Endodermal cell (in vitro differentiated cells): ENCODE results near the gene PTPRN2. TPM values are rescaled to one million over a fixed set of nuclear protein-coding genes. Genes with fewer than 3 reads are reported as not detected.

Source experiments
- DNase-seq: peaks from one replicate; pipeline ENCODE4 v3.0.0-alpha.2; 2017
- H3K27ac ChIP-seq: 2 replicates; pipeline ENCODE4 v1.5.1; 2013; ENCODE audit warnings: mild to moderate bottlenecking, low read depth, low read length, moderate library complexity
- H3K27me3 ChIP-seq: 2 replicates; pipeline ENCODE4 v1.6.1; 2013; ENCODE audit warnings: mild to moderate bottlenecking, low read length, moderate library complexity; ENCODE audit not compliant: insufficient read depth, control insufficient read depth, poor library complexity, severe bottlenecking
- H3K36me3 ChIP-seq: 2 replicates; pipeline ENCODE4 v1.7.0; 2013; ENCODE audit warnings: mild to moderate bottlenecking, low read length, moderate library complexity; ENCODE audit not compliant: control insufficient read depth, insufficient read depth
- H3K4me1 ChIP-seq: one replicate; pipeline ENCODE4 v1.7.0; 2013; ENCODE audit warnings: low read length; ENCODE audit not compliant: control insufficient read depth, insufficient read depth
- H3K4me3 ChIP-seq: 2 replicates; pipeline ENCODE4 v1.5.1; 2013; ENCODE audit warnings: mild to moderate bottlenecking, low read length, moderate library complexity
- H3K9ac ChIP-seq: 2 replicates; pipeline ENCODE4 v1.6.1; 2013; ENCODE audit warnings: mild to moderate bottlenecking, low read length, moderate library complexity; ENCODE audit not compliant: poor library complexity, severe bottlenecking; ENCODE audit errors: extremely low read depth
- H3K9me3 ChIP-seq: 2 replicates; pipeline ENCODE4 v1.6.1; 2013; ENCODE audit warnings: mild to moderate bottlenecking, low read length, moderate library complexity; ENCODE audit not compliant: control insufficient read depth
- H3K27ac Mint-ChIP-seq: 2 replicates; pipeline ENCODE4 v1.8.0; 2020; ENCODE audit warnings: mixed read lengths
- H3K27me3 Mint-ChIP-seq: 2 replicates; pipeline ENCODE4 v1.8.0; 2021; ENCODE audit warnings: mild to moderate bottlenecking, mixed read lengths; ENCODE audit not compliant: insufficient read depth
- H3K36me3 Mint-ChIP-seq: 2 replicates; pipeline ENCODE4 v1.8.0; 2020; ENCODE audit warnings: low read depth, mixed read lengths
- H3K4me1 Mint-ChIP-seq: 2 replicates; pipeline ENCODE4 v1.8.0; 2020; ENCODE audit warnings: mixed read lengths
- H3K4me3 Mint-ChIP-seq: 2 replicates; pipeline ENCODE4 v1.8.0; 2020; ENCODE audit warnings: mild to moderate bottlenecking, moderate library complexity, mixed read lengths
- H3K9me3 Mint-ChIP-seq: 2 replicates; pipeline ENCODE4 v1.8.0; 2020; ENCODE audit warnings: mild to moderate bottlenecking, mixed read lengths
- WGBS, 2 experiments: methylation state at CpG; one replicate each; pipeline versions ENCODE4 v1.1.5 to v1.1.7; 2013; ENCODE audit warnings: missing lambda C conversion rate in 2 of 2, mixed read lengths in 1 of 2; ENCODE audit not compliant: insufficient coverage in 1 of 2, insufficient read length in 1 of 2; 5-methylcytosine and 5-hydroxymethylcytosine counted together
- total RNA-seq, 2 donors: library from RNA; stranded (reverse); fragmentation: NEBNext Ultra II Directional in 1 of 2; extraction: Animal tissue kit (Norgen Biotek cat#: 25700) in 1 of 2; gene quantifications; 2 replicates in 1 of 2; 3 replicates in 1 of 2; pipeline ENCODE4 v1.2.1, GENCODE V29; 2021
- TF ChIP-seq, protein P1 (sequence below): fragments of 200-600 bp; sonication (generic); conservative IDR thresholded peaks from 2 replicates; pipeline ENCODE4 v1.5.0; 2021; ENCODE audit warnings: antibody characterized with exemption, mild to moderate bottlenecking

The PTPRN2 gene
- total RNA-seq, 2 donors from 2014 or later: 0.69 to 1.2 TPM

DNA sequence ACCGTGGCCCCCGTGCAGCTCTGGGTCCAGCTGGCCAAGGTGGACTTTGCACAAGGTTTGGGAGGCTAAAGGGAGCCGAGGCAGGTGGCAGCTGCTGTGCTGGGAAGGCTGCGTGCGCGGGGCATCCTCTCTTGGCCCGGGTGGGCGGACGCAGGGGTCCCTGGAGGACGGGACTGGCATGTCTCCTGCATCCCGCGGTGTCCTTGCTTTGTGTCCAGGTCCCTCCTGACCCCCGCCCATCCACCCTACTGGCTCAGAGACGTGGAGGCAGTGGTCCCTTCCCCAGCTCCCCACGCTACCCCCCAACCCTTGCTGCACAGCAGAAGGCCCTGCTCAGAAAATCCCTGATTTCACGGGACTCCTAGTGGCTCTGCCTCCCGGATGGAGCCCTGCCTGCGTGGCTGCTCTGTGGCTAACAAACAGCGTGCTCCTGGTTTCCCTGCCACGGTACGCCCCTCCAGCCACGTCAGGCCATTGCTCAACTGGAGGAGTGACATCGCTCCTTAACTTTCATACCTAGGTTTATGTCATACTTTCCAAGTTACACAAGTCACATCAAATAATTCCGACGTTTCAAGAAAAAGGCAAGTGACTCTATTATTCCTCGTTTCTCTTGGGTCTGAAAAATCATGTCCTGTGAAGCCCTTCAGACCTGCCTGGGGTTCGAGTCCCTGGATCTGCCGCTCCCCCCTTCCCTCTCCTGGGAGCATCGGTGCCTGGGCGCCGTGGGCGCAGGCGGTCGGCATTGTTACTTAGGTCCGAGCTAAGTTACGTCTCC, 829.0 kb downstream of the PTPRN2 start:
- H3K4me3 ChIP-seq: no peak overlapping the region
- WGBS, 2 experiments: 84 to 92% methylated on average over 21 to 36 of the region's 36 CpGs
- no peaks in the 10 kb centered on the region for H3K27me3 ChIP-seq
- no peaks in the 10 kb centered on the region for H3K4me1 ChIP-seq
- no peak overlapping the region for H3K4me3 Mint-ChIP-seq
- H3K27ac Mint-ChIP-seq: no peak overlapping the region
- peaks cover 7% of the 10 kb centered on the region for H3K9me3 Mint-ChIP-seq
- H3K9ac ChIP-seq: no peak overlapping the region
- H3K36me3 Mint-ChIP-seq: no peaks in the 10 kb centered on the region
- DNase-seq: no peak
- H3K4me1 Mint-ChIP-seq: no peaks in the 10 kb centered on the region
- H3K27me3 Mint-ChIP-seq: no peaks in the 10 kb centered on the region
- TF ChIP-seq, protein P1, sequence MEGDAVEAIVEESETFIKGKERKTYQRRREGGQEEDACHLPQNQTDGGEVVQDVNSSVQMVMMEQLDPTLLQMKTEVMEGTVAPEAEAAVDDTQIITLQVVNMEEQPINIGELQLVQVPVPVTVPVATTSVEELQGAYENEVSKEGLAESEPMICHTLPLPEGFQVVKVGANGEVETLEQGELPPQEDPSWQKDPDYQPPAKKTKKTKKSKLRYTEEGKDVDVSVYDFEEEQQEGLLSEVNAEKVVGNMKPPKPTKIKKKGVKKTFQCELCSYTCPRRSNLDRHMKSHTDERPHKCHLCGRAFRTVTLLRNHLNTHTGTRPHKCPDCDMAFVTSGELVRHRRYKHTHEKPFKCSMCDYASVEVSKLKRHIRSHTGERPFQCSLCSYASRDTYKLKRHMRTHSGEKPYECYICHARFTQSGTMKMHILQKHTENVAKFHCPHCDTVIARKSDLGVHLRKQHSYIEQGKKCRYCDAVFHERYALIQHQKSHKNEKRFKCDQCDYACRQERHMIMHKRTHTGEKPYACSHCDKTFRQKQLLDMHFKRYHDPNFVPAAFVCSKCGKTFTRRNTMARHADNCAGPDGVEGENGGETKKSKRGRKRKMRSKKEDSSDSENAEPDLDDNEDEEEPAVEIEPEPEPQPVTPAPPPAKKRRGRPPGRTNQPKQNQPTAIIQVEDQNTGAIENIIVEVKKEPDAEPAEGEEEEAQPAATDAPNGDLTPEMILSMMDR: no peak
- no peak overlapping the region for H3K27ac ChIP-seq
- no peaks in the 10 kb centered on the region for H3K36me3 ChIP-seq
- peaks cover 36% of the 10 kb centered on the region for H3K9me3 ChIP-seq

DNA sequence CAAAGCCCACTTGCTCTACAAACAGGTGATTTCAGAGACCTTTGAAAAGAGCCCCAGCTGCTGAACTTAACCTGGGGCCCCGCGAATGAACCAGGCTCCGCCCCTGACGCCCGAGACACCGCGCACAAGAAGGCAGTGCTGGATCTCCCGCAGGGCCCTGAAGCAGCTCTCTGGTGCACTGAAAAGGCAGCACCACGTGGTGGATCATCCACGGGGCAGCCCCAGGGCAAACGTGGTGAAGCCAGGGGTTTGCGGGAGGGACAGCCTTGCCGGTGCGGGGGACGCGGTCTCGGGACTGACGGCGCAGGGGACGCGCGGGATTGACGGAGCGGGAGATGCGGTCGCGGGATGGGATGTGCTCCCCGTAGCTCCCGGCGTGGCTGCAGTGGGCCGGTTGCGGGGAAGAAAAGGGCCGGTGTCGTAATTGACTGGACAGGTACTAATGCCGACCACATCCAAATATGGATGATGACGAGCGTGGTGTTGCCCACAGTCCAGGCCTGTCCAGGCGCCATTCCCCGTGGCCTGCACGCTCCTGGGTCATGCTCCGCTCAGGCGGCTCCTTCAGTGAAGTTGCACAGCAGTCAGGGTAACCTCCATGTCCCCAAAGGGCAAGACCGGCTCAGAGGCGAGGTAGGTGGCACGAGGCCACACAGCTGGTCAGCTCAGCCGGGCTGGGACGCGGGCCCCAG, 829.7 kb downstream of the PTPRN2 start:
- TF ChIP-seq, protein P1: no peak
- Histone ChIP-seq H3K27ac (no peak overlapping the region), H3K9me3 (peaks cover 29% of the 10 kb centered on the region), H3K4me1 (no peaks in the 10 kb centered on the region), H3K36me3 (no peaks in the 10 kb centered on the region), H3K4me3 (no peak overlapping the region), H3K9ac (no peak overlapping the region), H3K27me3 (no peaks in the 10 kb centered on the region)
- DNase-seq: no peak
- peaks cover 3% of the 10 kb centered on the region for H3K9me3 Mint-ChIP-seq
- no peak overlapping the region for H3K4me3 Mint-ChIP-seq
- 88 to 89% methylated on average over 37 to 48 of the region's 48 CpGs for WGBS, 2 experiments
- H3K27me3 Mint-ChIP-seq: no peaks in the 10 kb centered on the region
- no peaks in the 10 kb centered on the region for H3K36me3 Mint-ChIP-seq
- H3K4me1 Mint-ChIP-seq: no peaks in the 10 kb centered on the region
- no peak overlapping the region for H3K27ac Mint-ChIP-seq

DNA sequence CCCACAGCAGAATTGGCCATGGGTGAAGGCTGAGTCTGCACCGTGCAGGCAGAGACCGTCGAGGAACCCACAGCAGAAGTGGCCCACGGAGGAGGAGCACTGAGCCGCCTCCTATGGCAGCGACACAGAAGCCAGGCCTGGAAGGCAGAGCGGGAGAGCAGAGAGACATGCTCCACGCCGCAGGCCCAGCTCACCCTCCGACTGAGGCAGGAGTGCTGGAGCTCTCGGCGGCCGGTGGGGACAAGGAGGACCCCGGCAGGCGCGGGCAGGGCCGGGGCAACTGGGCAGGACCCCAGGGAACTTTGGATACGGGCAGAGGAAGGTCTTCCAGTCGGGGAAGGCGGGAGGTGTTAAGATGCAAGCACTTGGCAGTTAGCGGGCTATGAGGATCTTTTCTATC, 830.4 kb downstream of the PTPRN2 start:
- Histone ChIP-seq H3K36me3 (no peaks in the 10 kb centered on the region), H3K9ac (no peak overlapping the region), H3K27ac (no peak overlapping the region), H3K4me1 (no peaks in the 10 kb centered on the region), H3K4me3 (no peak overlapping the region), H3K9me3 (peaks cover 27% of the 10 kb centered on the region), H3K27me3 (no peaks in the 10 kb centered on the region)
- Mint-ChIP-seq H3K27me3 (no peaks in the 10 kb centered on the region), H3K4me3 (no peak overlapping the region), H3K36me3 (no peaks in the 10 kb centered on the region), H3K4me1 (no peaks in the 10 kb centered on the region), H3K27ac (no peak overlapping the region), H3K9me3 (peaks cover 3% of the 10 kb centered on the region)
- TF ChIP-seq, protein P1: no peak
- WGBS, 2 experiments: 81 to 86% methylated on average over 16 to 21 of the region's 21 CpGs
- DNase-seq: no peak
